Measurements from ENCODE around the gene PRKCSH. TPM values are rescaled to one million over a fixed set of nuclear protein-coding genes. Genes with fewer than 3 reads are reported as not detected.

The PRKCSH gene
- total RNA-seq, 1 donor from 2014 or later: 208 TPM

GRCh38 chr19:11408591-11408990 lies 26.8 kb upstream of the PRKCSH start:
- Histone ChIP-seq H3K9me3 (no peaks in the 10 kb centered on the region), H3K36me3 (no peaks in the 10 kb centered on the region), H3K27me3 (no peaks in the 10 kb centered on the region), H3K4me3 (no peak overlapping the region), H3K4me1 (no peaks in the 10 kb centered on the region), H3K27ac (no peak overlapping the region)
- TF ChIP-seq CTCF (IDR thresholded peaks at IDR 0.05): no peak
- intact Hi-C loops (cut with DNase I): no loop called here
- no peak for DNase-seq (ENCODE audit: low spot score in 2 of 2)

DNA sequence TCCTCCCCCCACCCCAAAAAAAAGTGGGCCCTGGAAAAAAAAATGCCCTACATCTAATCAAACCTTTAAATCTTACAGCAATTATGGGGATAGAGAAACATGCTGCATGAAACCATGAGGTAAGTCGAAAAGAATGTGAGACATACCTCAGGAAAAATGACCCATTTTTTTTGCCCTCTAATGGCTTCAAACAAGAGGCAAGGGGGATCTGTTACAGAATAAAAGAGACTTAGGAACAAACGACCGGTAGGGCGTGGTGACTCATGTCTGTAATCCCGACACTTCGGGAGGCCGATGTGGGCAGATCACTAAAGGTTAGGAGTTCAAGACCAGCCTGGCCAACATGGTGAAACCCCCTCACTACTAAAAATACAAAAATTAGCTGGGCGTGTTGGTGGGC lies 24.8 kb upstream of the PRKCSH start:
- Histone ChIP-seq H3K9me3 (no peaks in the 10 kb centered on the region), H3K27ac (no peak overlapping the region), H3K36me3 (no peaks in the 10 kb centered on the region), H3K4me3 (no peak overlapping the region), H3K27me3 (no peaks in the 10 kb centered on the region), H3K4me1 (no peaks in the 10 kb centered on the region)
- intact Hi-C loops (cut with DNase I): no loop called here
- no peak for TF ChIP-seq CTCF (IDR thresholded peaks at IDR 0.05)
- DNase-seq (ENCODE audit: low spot score in 2 of 2): no peak

GRCh38 chr19:11414544-11414943 lies 20.9 kb upstream of the PRKCSH start:
- H3K27me3 ChIP-seq: no peaks in the 10 kb centered on the region
- intact Hi-C loops (cut with DNase I): no loop called here
- peaks cover 0 to 10% of the 10 kb centered on the region in 2 donors for H3K4me1 ChIP-seq
- TF ChIP-seq CTCF (IDR thresholded peaks at IDR 0.05): no peak
- H3K9me3 ChIP-seq: no peaks in the 10 kb centered on the region
- no peak overlapping the region for H3K27ac ChIP-seq
- H3K4me3 ChIP-seq: no peak overlapping the region
- H3K36me3 ChIP-seq: no peaks in the 10 kb centered on the region
- no peak for DNase-seq (ENCODE audit: low spot score in 2 of 2)

- no peaks in the 10 kb centered on the region for H3K27me3 ChIP-seq
These were observed 18.9 kb upstream of the PRKCSH start for GRCh38 chr19:11416346-11417052.

DNA sequence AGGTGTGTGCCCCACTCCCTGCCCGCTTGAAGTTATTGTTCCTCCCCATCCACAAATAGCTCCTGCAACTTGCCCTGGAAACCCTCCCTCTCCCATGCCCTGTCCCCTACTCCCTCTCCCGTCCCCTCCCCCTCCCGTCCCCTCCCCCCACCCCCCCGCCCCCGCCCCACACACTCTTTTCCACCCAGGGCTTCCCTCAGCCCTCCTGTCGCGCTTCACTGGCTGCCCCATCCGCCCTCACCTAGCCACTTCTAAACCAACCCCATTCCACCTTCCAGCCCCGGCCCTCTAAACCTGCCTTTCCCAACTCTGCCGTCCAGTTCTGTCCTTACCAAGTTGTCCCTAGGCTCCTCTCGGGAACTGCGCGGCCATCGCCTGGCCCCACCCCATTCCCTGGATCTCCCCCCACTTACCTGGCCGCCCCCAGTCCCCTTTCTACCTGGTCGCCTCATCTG lies 17.3 kb upstream of the PRKCSH start:
- H3K4me3 ChIP-seq: peak overlapping the region; percentile 62 to 85
- TF ChIP-seq CTCF (IDR thresholded peaks at IDR 0.05): no peak
- peak overlapping the region in 1 of 2 donors; percentile 71 for H3K27ac ChIP-seq
- intact Hi-C loops (cut with DNase I): loop anchor here (2.0 kb wide), 1 partner anchor 37 kb away; no protein-coding TSS in a partner anchor
- H3K4me1 ChIP-seq: peaks cover 14 to 35% of the 10 kb centered on the region in 2 donors
- no peaks in the 10 kb centered on the region for H3K9me3 ChIP-seq
- DNase-seq (ENCODE audit: low spot score in 2 of 2): no peak
- no peaks in the 10 kb centered on the region for H3K27me3 ChIP-seq
- H3K36me3 ChIP-seq: no peaks in the 10 kb centered on the region

More at GRCh38 chr19:11416346-11417052, 18.9 kb upstream of the PRKCSH start:
- Histone ChIP-seq H3K27ac (no peak overlapping the region), H3K9me3 (no peaks in the 10 kb centered on the region), H3K4me3 (no peak overlapping the region), H3K36me3 (no peaks in the 10 kb centered on the region), H3K4me1 (peaks cover 13 to 28% of the 10 kb centered on the region in 2 donors)
- TF ChIP-seq CTCF (IDR thresholded peaks at IDR 0.05): no peak
- intact Hi-C loops (cut with DNase I): no loop called here
- no peak for DNase-seq (ENCODE audit: low spot score in 2 of 2)

Measured in ascending aorta (tissue), 2 donors.